ENCODE measurements around the gene GRM7.

The GRM7 gene

DNA sequence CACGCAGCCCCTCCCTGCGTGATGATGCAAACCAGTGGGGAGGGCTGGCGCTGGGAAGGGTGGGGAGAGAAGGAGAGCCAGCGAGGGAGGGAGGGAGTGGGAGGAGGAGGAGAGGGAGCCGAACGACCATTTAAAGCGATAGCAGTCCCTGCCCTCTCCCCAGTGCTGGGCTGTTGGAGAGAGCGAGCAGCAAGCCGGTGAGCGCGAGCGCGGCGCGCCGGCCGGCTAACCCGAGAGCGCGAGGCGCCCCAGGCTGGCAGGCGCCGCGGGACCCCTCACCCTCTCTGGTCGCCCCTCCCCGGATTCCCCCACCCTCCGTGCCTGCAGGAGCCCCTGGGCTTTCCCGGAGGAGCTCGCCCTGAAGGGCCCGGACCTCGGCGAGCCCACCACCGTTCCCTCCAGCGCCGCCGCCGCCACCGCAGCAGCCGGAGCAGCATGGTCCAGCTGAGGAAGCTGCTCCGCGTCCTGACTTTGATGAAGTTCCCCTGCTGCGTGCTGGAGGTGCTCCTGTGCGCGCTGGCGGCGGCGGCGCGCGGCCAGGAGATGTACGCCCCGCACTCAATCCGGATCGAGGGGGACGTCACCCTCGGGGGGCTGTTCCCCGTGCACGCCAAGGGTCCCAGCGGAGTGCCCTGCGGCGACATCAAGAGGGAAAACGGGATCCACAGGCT lies at the start of gene GRM7:
Gene GRM7 (plus strand): TSS at position 162 of the 671 bp plus-strand sequence.
- no peak for FAIRE-seq
- DNase-seq (ENCODE audit: insufficient read length, low spot score), result no peak
- no peak for TF ChIP-seq POLR2A (IDR thresholded peaks at IDR 0.05; ENCODE audit: low read depth, low read length)

DNA sequence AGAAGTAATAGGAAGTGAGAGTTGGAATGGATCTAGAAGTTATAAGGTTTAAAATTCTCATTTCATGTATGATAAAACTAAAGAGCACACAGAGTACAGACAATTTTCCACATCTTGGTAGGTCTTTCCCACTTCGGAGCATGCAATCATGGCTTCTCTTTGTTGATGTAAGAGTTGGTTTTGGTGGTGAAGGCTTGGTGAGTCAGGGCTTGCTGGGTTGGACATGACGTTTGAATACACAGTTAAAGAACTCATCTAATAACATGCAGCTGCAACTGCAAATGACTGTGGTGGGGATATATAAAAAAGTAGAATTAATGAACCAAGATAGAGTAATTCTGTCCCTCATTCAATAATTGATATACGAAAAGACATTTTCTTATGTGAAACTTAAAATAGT lies 39.5 kb upstream of the GRM7 start:
- FAIRE-seq (no peak), DNase-seq (ENCODE audit: insufficient read length, low spot score) (no peak)
- TF ChIP-seq POLR2A (IDR thresholded peaks at IDR 0.05; ENCODE audit: low read depth, low read length), result no peak

DNA sequence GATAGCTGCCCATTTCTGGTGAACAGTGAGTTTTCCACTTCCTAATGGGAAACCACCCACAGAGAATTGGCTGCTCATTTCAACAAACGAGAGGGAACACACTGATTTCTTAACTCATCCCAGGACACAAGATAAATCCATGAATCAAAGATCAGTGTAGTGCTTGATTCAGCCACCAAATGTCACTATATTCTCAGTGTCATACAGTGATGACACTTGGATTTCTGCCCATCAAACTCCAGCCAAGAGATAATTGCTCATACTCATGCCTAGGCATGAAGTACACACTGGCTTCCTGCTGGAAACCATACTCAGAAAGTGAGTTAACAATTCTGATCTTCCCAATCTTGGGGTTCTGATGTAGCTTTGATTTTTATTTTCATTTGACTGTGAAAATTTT lies 35.4 kb upstream of the GRM7 start:
- no peak for TF ChIP-seq POLR2A (IDR thresholded peaks at IDR 0.05; ENCODE audit: low read depth, low read length)
- FAIRE-seq (no peak), DNase-seq (ENCODE audit: insufficient read length, low spot score) (no peak)

DNA sequence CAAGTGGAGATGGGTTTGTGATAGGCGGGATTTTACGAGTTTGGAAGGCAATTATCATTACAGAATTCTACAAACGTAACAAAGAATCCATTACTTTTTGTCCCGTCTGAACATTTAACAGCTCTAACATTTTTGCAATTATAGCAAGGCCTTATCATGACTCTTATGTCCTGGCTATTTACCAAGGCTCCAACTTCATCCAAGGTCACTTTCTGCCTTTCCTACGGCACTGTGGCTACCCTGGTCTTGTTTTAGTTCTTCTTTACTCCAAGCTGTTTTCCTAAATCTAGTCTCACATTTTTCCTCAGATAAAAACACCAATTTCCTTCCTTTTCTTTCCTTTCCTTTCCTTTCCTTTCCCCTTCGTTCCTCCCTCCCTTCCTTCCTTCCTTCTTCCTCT lies 33.5 kb upstream of the GRM7 start:
- no peak for TF ChIP-seq POLR2A (IDR thresholded peaks at IDR 0.05; ENCODE audit: low read depth, low read length)
- FAIRE-seq, result no peak
- DNase-seq (ENCODE audit: insufficient read length, low spot score), result no peak

DNA sequence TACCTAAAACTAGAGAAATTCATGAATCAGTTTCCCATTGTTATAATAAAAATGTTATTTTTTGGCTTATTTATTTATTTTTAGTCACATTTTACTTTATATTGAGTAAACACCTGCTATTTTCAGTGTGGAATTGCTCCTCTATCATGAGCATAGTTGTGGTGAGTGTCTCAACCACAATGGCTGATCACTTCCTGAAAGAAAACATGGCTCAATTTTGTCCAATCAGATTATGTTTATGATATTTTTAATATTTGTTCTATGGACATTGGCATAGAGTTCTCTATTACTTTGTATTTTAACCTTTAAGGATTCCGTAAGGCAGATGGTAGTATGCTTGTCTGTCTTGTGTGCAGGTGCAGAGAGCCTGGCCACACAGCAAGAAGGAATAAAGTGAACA lies 16.2 kb upstream of the GRM7 start:
- TF ChIP-seq POLR2A (IDR thresholded peaks at IDR 0.05; ENCODE audit: low read depth, low read length), result no peak
- DNase-seq (ENCODE audit: insufficient read length, low spot score), result no peak
- FAIRE-seq, result no peak

DNA sequence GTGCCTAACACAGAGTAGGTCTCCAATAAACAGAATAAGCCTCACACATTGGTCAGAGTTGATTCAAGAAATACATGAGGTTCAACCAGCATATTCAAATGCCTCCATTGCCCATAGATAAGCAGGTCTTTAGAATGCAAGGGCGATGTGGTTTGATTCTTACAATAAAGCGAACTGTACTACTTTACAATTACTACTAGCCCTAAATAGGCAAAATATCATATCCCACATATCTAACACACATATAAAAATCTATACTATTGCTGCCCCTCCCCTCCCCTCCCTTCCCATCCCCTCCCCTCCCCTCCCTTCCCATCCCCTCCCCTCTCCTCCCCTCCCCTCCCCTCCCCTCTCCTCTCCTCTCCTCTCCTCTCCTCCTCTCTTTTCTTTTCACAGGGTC lies 6.7 kb upstream of the GRM7 start:
- TF ChIP-seq POLR2A (IDR thresholded peaks at IDR 0.05; ENCODE audit: low read depth, low read length), result no peak
- no peak for FAIRE-seq
- DNase-seq (ENCODE audit: insufficient read length, low spot score), result no peak

DNA sequence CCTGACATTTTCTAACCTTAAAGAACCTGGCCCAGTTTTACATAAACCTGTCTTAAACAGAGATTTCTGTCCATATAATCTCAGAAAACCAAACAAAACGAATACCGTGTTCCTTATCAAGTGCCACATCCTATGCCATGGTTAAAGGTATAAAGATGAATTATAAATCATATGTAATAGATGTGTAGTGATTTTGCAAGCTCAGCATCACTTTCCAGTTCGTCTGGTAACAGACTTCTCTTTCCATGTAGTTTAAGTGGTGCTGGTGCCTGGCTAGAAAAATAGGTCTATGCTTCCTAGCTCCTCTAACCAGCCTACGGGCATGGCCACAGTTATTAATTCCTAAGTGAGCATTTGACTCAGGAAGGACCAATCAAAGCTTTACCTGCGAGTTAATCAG lies 3.4 kb upstream of the GRM7 start:
- FAIRE-seq (no peak), DNase-seq (ENCODE audit: insufficient read length, low spot score) (no peak)
- no peak for TF ChIP-seq POLR2A (IDR thresholded peaks at IDR 0.05; ENCODE audit: low read depth, low read length)

DNA sequence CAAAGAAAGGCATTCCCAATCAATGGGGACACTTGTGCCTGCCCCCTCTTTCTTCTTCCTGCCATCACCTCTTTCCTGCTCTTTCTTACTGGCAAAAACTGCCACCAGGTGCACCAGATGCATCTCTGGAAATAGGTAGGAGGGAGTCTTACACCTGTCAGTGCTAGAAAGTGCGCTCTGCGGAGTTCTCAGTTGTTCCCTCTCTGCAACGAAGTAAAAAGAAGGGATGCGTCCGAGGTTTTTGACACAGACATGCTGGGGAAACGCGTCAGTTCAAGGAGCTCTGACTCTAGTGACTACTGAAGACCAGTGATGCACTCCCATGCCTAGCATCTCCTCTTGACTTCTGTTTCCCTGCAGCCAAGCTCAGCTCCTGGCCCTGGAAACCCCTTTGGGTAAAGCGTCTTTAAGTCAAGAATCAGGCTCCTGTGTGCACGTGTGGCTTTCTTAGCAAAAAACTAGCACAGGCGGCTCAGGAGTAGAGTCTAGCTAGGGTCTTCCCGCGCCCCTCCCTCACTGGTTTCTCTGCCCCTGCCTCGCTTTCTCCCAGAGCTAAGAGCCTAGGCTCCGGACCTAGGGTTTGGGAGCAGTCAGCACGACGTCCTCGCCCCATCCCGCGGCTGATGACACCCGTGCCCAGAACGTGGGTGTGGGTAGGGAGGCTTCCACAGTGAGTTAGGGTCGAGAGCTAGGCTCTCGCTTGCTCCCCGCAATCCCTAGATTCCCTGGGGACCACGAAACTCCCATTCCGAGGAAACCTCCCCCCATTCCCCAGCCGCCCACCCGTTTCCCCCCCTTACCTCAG lies 564 bp upstream of the GRM7 start:
- FAIRE-seq (no peak), DNase-seq (ENCODE audit: insufficient read length, low spot score) (no peak)
- no peak for TF ChIP-seq POLR2A (IDR thresholded peaks at IDR 0.05; ENCODE audit: low read depth, low read length)

DNA sequence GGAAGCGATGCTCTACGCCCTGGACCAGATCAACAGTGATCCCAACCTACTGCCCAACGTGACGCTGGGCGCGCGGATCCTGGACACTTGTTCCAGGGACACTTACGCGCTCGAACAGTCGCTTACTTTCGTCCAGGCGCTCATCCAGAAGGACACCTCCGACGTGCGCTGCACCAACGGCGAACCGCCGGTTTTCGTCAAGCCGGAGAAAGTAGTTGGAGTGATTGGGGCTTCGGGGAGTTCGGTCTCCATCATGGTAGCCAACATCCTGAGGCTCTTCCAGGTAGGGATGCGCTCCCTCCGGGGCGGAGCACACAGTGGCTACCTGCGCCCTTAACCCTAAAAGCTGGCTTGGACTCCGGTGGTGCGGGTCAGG lies 698 bp downstream of the GRM7 start:
- no peak for DNase-seq (ENCODE audit: insufficient read length, low spot score)
- TF ChIP-seq POLR2A (IDR thresholded peaks at IDR 0.05; ENCODE audit: low read depth, low read length), result no peak

DNA sequence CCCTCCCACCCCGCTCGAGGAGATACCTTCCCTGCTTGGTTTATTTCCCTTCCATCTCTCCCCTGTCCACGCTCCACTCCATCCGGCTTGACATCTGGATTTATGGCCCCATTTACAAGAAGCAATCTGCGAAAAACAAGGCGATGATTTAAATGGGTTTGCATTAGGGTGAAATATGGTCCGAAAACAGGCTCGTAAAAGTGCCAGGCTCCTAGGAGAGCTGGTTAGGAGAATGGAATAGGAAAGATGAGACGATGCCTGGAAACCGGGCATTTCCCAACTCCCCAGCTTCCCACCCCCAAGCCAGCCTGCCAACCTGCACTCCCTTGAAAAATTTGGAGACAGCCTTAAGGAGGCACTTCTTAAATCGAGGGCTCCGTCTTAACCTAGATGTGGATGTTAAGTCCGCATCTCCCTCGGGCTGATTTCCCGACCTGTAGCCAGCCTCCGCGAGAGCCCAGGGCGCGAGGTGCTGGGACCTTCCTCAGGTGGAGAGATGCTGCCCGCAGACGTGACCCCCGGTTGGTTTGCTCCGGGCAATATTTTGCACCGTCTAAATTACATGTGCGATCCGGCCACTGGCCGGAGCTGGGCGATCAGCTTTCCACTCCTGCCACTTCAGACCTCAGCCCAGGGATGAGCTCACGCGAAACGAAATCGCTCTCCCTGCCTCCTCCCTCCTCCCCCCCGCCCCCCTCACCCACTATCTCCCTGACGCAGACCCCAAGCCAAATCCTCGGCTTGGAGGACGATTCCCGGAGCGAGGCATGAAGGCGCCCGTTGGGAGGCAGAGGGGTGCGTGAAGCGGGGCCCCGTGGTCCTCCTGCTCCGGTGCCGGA lies 1.3 kb downstream of the GRM7 start:
- DNase-seq (ENCODE audit: insufficient read length, low spot score) (no peak), FAIRE-seq (no peak)
- TF ChIP-seq POLR2A (IDR thresholded peaks at IDR 0.05; ENCODE audit: low read depth, low read length), result no peak

More for the DNA sequence above, 698 bp downstream of the GRM7 start:
- no peak for FAIRE-seq

DNA sequence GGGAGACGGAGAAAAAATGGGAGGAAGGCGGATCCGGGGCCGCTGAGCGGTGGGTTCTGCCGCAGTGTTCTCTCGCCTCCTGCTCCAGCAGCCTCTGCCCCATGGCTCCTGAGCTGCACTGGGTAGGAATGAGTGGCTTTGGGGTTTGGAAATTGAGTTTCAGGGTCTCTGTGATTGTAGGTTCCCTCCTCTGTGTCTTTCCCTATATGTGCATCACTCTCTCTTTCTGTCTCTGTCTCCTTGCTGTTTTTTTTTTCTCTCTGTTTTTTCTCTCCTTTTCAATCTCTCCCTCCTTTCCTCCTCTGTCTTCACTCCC lies 1.9 kb downstream of the GRM7 start:
- FAIRE-seq (no peak), DNase-seq (ENCODE audit: insufficient read length, low spot score) (no peak)
- no peak for TF ChIP-seq POLR2A (IDR thresholded peaks at IDR 0.05; ENCODE audit: low read depth, low read length)

DNA sequence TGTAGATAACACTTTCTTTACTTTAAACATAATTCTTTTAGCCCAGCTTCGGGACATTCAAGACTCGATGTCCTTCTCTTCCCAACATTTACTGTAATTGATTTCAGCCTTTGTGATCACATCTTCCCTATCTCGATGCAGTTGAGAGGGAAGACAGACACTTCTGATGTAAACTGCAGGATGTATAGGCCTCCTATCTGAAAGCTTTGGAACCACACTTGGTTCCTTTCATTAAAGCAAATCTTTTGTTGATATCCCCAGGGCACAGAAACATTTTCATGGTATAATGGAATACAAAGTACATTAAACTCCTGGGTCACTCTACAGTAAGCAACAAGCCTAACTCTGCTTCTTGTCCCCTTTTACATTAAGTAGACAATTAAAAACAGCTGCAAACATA lies 6.4 kb downstream of the GRM7 start:
- DNase-seq (ENCODE audit: insufficient read length, low spot score) (no peak), FAIRE-seq (no peak)
- TF ChIP-seq POLR2A (IDR thresholded peaks at IDR 0.05; ENCODE audit: low read depth, low read length), result no peak

DNA sequence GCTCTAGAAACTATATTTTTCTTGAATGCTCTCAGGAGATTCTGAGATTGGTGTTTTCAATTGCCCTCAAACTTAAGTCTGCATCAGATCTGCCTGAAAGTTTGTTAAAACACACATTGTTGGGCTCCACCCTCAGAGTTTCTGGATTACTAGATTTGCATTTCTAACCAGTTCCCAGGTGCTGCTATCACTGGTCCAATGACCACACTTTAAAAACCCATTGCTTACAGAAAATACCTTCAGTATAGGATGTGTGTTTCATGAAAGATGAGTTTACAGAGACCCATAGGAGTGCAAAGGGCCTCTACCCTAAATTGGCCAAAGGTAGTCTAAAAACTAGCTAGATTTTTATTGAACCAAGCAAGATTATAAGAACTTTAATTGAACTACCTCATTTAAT lies 17.8 kb downstream of the GRM7 start:
- no peak for FAIRE-seq
- DNase-seq (ENCODE audit: insufficient read length, low spot score), result no peak
- TF ChIP-seq POLR2A (IDR thresholded peaks at IDR 0.05; ENCODE audit: low read depth, low read length), result no peak

DNA sequence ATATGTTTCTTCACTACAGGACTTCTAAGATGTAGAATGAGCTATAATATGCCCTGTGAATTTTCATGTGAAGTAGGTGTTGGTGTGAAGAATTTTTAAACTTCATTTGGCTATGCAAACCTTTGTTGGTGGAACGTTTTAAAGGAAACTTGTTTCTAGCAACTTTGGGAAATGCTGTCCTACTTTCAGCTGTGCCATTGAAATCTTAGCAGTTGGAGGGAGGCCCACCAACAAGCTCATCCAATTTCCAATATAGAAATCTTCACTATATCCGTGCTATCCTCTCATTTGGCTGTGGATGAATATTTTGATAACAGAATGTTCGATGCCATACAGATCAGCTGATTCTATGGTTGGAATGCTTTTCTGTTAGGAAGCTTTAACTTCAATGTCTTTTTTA lies 51.3 kb downstream of the GRM7 start:
- no peak for DNase-seq (ENCODE audit: insufficient read length, low spot score)

More for the DNA sequence above, 51.3 kb downstream of the GRM7 start:
- no peak for FAIRE-seq
- TF ChIP-seq POLR2A (IDR thresholded peaks at IDR 0.05; ENCODE audit: low read depth, low read length), result no peak
